T-helper 2 cell (primary cell): ENCODE results near the gene LRP10.
A peak's percentile ranks its signal among the peaks of the same experiment; 100 is the strongest.

Source experiments
- DNase-seq, 5 experiments: peaks; one replicate each; pipeline versions ENCODE4 v3.0.0 to v3.0.0-alpha.2; 2012 to 2022

Gene LRP10

GRCh38 chr14:22919601-22919921, 48.0 kb downstream of the LRP10 start:
- DNase-seq, result no peak

- no peak for DNase-seq
These were observed 49.2 kb downstream of the LRP10 start for GRCh38 chr14:22920697-22921096.

GRCh38 chr14:22922294-22922693, 50.8 kb downstream of the LRP10 start:
- no peak for DNase-seq

GRCh38 chr14:22923746-22924145, 52.2 kb downstream of the LRP10 start:
- DNase-seq, result no peak

- DNase-seq, result no peak
These were observed 54.0 kb downstream of the LRP10 start for GRCh38 chr14:22925513-22925912.

GRCh38 chr14:22926316-22926715, 54.8 kb downstream of the LRP10 start:
- no peak for DNase-seq

- DNase-seq, result peak in 1 of 5 experiments; percentile 21
These were observed 56.9 kb downstream of the LRP10 start for GRCh38 chr14:22928237-22929103.

- peak; percentile 84 to 100 (median 97) for DNase-seq
These were observed 57.8 kb downstream of the LRP10 start, which contains the start of gene PRMT5 for GRCh38 chr14:22929104-22929960. Gene PRMT5 (minus strand): TSS chr14:22929376. CDS start chr14:22929361, 15 bp downstream.

GRCh38 chr14:22929961-22930364, 58.4 kb downstream of the LRP10 start:
- DNase-seq, result no peak
